D721Med (cell line): ENCODE data around the gene EFNB2.

Experiments used
- DNase-seq: peaks from one replicate; pipeline ENCODE4 v3.0.0; 2011; ENCODE audit warnings: low spot score; ENCODE audit not compliant: insufficient read length
- FAIRE-seq: peaks from 2 replicates; lab custom pipeline; 2011; peaks lifted over from hg19 to GRCh38; lab: Jason Lieb, UNC
- CTCF ChIP-seq: IDR thresholded peaks from 2 replicates; pipeline ENCODE4 v1.5.1; 2012; ENCODE audit warnings: mild to moderate bottlenecking, control low read depth; ENCODE audit not compliant: insufficient read depth; ENCODE audit errors: missing control alignments

Gene EFNB2

DNA sequence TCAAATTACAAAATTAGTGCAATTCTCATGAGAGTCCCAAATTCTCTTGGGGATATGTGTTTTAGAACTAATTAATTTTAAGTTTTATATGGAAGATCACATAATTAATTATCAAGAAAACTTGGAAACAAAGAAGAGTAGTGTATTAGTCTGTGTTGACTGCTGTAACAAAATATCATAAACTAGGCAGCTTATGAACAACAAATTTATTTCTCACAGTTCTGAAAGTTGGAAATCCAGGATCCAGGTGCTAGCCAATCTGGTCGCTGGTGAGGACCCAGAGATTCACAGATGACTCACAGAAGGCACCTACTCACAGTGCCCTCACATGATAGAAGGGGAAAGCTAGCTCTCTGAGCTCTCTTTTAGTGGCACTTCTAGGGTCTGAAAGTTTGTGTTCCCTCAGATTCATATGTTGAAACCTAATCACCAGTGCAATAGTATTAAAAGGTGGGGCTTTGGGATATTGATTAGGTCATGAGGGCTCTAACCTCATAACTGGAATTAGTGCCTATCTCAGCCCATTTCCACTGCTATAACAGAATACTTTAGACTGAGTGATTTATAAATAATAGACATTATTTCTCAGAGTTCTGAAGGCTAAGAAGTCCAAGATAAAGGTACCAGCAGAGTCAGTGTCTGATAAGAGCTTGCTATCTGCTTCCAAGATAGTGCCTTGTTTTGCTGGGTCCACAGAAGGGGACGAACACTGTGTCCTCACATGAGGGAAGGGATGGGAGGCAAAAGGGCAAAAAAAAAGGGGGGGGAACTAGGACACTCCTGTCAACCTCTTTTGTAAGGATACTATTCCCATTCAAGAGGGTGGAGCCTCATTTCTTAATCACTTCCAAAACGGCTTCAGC is 34.0 kb upstream of the EFNB2 start:
- DNase-seq (no peak), FAIRE-seq (no peak)
- no peak for TF ChIP-seq CTCF

GRCh38 chr13:106568299-106569003 is 33.0 kb upstream of the EFNB2 start:
- TF ChIP-seq CTCF: no peak
- FAIRE-seq (no peak), DNase-seq (no peak)

- DNase-seq (peak; percentile 52), FAIRE-seq (no peak)
- TF ChIP-seq CTCF: no peak
Measured at GRCh38 chr13:106567474-106568298, 32.2 kb upstream of the EFNB2 start, which contains the start of gene ARGLU1. ARGLU1 (minus strand) TSS chr13:106568137; CDS start chr13:106567919, 218 bp downstream.

GRCh38 chr13:106566641-106567473 is 31.4 kb upstream of the EFNB2 start:
- TF ChIP-seq CTCF: no peak
- FAIRE-seq: no peak
- no peak for DNase-seq

GRCh38 chr13:106565127-106565775 is 29.8 kb upstream of the EFNB2 start:
- FAIRE-seq (no peak), DNase-seq (no peak)
- no peak for TF ChIP-seq CTCF

DNA sequence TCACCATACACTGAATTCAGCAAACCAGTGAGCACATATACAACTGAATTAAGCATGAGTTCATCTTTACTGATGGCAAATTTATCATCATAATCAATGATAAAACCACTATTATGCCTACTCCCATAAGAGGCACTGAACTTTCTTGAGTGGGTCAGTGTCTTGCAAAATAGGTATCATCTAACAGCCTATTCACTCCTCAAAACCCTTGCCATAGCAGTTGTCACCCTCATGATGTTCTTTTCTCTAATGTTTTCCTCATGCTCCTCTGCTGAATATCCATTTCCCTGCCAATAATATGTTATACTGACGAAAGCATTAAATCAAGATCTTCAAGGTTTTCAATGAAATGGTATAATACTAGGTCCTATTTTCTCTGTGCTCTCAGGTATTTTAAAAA is 26.8 kb upstream of the EFNB2 start:
- no peak for DNase-seq
- no peak for FAIRE-seq
- no peak for TF ChIP-seq CTCF
